PC-3 (cell line): ENCODE measurements around the gene TRIM52. TPM values are rescaled to one million over a fixed set of nuclear protein-coding genes. Genes with fewer than 3 reads are reported as not detected.
A peak's percentile ranks its signal among the peaks of the same experiment; 100 is the strongest.

Experiments used
- ATAC-seq: fragments of 200-7000 bp; cut with Tn5 transposase; 2 replicates; pipeline ENCODE4 v1.9.1; 2020; ENCODE audit warnings: mild to moderate bottlenecking, moderate library complexity
- BruUV-seq: library from RNA; stranded (reverse); fragments of 400-500 nt; replicated peaks from 2 replicates; lab custom pipeline; 2021; lab: Mats Ljungman, UMichigan
- CTCF ChIA-PET: fragments of 300-600 bp; sonication (Branson Sonifier 250); formaldehyde crosslinking; loops from one replicate; lab custom pipeline; 2022; ENCODE audit warnings: antibody characterized with exemption; lab: Charles Lee
- POLR2A ChIA-PET: fragments of 300-600 bp; sonication (Branson Sonifier 250); formaldehyde crosslinking; loops from one replicate; lab custom pipeline; 2022; ENCODE audit warnings: antibody characterized with exemption; ENCODE audit not compliant: unreplicated experiment; lab: Charles Lee
- DNase-seq: peaks from one replicate; pipeline ENCODE4 v3.0.0-alpha.2; 2015
- H2AFZ ChIP-seq: fragments of 300-600 bp; sonication (generic); 2 replicates; pipeline ENCODE4 v1.6.0; 2016; ENCODE audit warnings: antibody characterized with exemption, low read length
- H3F3A ChIP-seq: fragments of 300-600 bp; sonication (generic); one replicate; pipeline ENCODE4 v1.6.0; 2017; ENCODE audit warnings: antibody characterized with exemption, low read length, control low read depth, mild to moderate bottlenecking; ENCODE audit not compliant: unreplicated experiment
- H3K27ac ChIP-seq: fragments of 300-600 bp; sonication (generic); 2 replicates; pipeline ENCODE4 v1.5.1; 2016; ENCODE audit warnings: mild to moderate bottlenecking, low read length
- H3K27me3 ChIP-seq: fragments of 300-600 bp; sonication (generic); 2 replicates; pipeline ENCODE4 v1.6.1; 2016; ENCODE audit warnings: low read length, mixed read lengths
- H3K36me3 ChIP-seq: fragments of 300-600 bp; sonication (generic); 2 replicates; pipeline ENCODE4 v1.6.1; 2016; ENCODE audit warnings: low read depth, mixed run types, low read length, mixed read lengths
- H3K4me1 ChIP-seq: fragments of 300-600 bp; sonication (generic); 2 replicates; pipeline ENCODE4 v1.5.1; 2016; ENCODE audit warnings: low read length; ENCODE audit not compliant: insufficient read depth
- H3K4me2 ChIP-seq: fragments of 300-600 bp; sonication (generic); 2 replicates; pipeline ENCODE4 v1.6.0; 2016; ENCODE audit warnings: low read length
- H3K4me3 ChIP-seq: fragments of 300-600 bp; sonication (generic); 2 replicates; pipeline ENCODE4 v1.5.1; 2016; ENCODE audit warnings: mild to moderate bottlenecking, low read length, mixed read lengths
- H3K79me2 ChIP-seq: fragments of 300-600 bp; sonication (generic); 2 replicates; pipeline ENCODE4 v1.6.1; 2017; ENCODE audit warnings: low read length, mixed read lengths
- H3K9ac ChIP-seq: fragments of 300-600 bp; sonication (generic); 2 replicates; pipeline ENCODE4 v1.6.0; 2016; ENCODE audit warnings: mild to moderate bottlenecking, low read length
- H3K9me2 ChIP-seq: fragments of 300-600 bp; sonication (generic); replicated peaks from 2 replicates; pipeline ENCODE4 v1.6.1; 2016; ENCODE audit warnings: mixed run types, low read length, mixed read lengths
- H3K9me3 ChIP-seq: fragments of 300-600 bp; sonication (generic); 2 replicates; pipeline ENCODE4 v1.6.1; 2016; ENCODE audit warnings: low read length, mixed read lengths
- H4K20me1 ChIP-seq: fragments of 300-600 bp; sonication (generic); 2 replicates; pipeline ENCODE4 v1.6.1; 2016; ENCODE audit warnings: low read length, mixed read lengths
- EZH2 ChIP-seq: fragments of 300-600 bp; sonication (generic); IDR thresholded peaks from one replicate; pipeline ENCODE4 v1.6.1; 2017; ENCODE audit warnings: antibody characterized with exemption, mild to moderate bottlenecking, low read length; ENCODE audit not compliant: unreplicated experiment
- EZH2phosphoT487 ChIP-seq: fragments of 300-600 bp; sonication (generic); IDR thresholded peaks from 2 replicates; pipeline ENCODE4 v1.6.1; 2018; ENCODE audit warnings: mild to moderate bottlenecking, antibody characterized with exemption, low read length, borderline replicate concordance
- intact Hi-C: fragments of 100-400 bp; cut with micrococcal nuclease; formaldehyde crosslinking; loops from 2 replicates; pipeline ENCODE4 v1.9.0; 2023
- total RNA-seq: library from RNA; depleted of rRNA; stranded (reverse); fragments of >200 nt; gene quantifications from 2 replicates; pipeline ENCODE4 v1.2.3, GENCODE V29; 2014
- TF ChIP-seq, protein P1 (sequence below): fragments of 300-600 bp; sonication (generic); conservative IDR thresholded peaks from 2 replicates; pipeline ENCODE4 v1.5.1; 2017; ENCODE audit warnings: antibody characterized with exemption, low read depth, mild to moderate bottlenecking, low read length

The TRIM52 gene
- total RNA-seq, 1 experiment from 2014 or later, result 4.4 TPM

DNA sequence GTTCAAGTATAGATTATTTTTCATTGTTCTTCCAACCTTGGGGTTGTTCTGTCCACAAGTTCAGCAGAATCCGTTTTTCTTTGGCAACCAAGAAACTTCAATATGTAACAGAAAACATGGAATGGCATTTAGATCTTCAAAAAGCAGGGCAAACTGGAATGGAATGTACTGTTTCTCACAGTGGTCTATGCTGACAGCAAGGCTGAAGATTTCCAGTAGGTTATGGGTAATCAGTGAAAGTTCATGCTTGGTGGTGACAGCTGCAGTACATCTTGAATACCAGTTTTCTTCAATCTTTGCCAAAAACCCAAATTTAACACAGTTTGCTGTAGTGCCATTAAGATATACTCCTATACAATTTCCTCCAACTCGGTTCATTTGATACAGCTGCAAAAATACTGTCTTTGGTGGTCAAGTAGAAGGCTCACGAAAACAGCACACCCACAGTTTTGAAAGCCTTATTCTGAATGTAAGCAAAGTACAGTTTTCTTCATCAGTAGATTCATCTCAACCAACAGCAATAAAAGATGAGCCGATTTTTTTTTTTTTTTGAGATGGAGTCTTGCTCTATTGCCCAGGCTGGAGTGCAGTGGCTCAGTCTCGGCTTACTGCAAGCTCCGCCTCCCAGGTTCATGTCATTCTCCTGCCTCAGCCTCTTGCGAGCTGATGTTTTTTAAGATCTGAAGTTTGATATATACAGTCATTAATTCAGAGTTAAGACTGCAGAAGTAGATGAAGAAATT, 4.9 kb downstream of the TRIM52 start:
- no peak overlapping the region for H3K27ac ChIP-seq
- intact Hi-C loops, result no loop called here
- DNase-seq, result no peak
- H3F3A ChIP-seq, result no peaks in the 10 kb centered on the region
- no peaks in the 10 kb centered on the region for H3K9me3 ChIP-seq
- BruUV-seq, result no TSS peak
- H3K27me3 ChIP-seq, result no peaks in the 10 kb centered on the region
- POLR2A ChIA-PET, result interaction anchor here (0.6 kb wide), 1 partner anchor 12 kb away, joined by 4 read pairs; the partner anchor contains the start of gene RACK1
- H2AFZ ChIP-seq, result no peak overlapping the region
- peaks cover 98% of the 10 kb centered on the region for H3K79me2 ChIP-seq
- 0 out of 2 replicates have a peak overlapping the region, but pooled peaks have one; percentile 25 for H3K4me2 ChIP-seq
- CTCF ChIA-PET, result interaction anchor here (0.8 kb wide), 1 partner anchor 30 kb away, joined by 3 read pairs; no protein-coding TSS in a partner anchor
- H3K9ac ChIP-seq, result no peak overlapping the region
- H4K20me1 ChIP-seq, result peaks cover 59% of the 10 kb centered on the region
- no peak for ATAC-seq
- TF ChIP-seq, protein P1, sequence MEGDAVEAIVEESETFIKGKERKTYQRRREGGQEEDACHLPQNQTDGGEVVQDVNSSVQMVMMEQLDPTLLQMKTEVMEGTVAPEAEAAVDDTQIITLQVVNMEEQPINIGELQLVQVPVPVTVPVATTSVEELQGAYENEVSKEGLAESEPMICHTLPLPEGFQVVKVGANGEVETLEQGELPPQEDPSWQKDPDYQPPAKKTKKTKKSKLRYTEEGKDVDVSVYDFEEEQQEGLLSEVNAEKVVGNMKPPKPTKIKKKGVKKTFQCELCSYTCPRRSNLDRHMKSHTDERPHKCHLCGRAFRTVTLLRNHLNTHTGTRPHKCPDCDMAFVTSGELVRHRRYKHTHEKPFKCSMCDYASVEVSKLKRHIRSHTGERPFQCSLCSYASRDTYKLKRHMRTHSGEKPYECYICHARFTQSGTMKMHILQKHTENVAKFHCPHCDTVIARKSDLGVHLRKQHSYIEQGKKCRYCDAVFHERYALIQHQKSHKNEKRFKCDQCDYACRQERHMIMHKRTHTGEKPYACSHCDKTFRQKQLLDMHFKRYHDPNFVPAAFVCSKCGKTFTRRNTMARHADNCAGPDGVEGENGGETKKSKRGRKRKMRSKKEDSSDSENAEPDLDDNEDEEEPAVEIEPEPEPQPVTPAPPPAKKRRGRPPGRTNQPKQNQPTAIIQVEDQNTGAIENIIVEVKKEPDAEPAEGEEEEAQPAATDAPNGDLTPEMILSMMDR, result no peak
- TF ChIP-seq EZH2 (no peak), EZH2phosphoT487 (no peak)
- H3K4me3 ChIP-seq, result no peak overlapping the region
- H3K9me2 ChIP-seq, result no peaks in the 10 kb centered on the region
- H3K4me1 ChIP-seq, result peaks cover 4% of the 10 kb centered on the region; the same call in 1 of the 2 replicates
- H3K36me3 ChIP-seq, result peaks cover 30% of the 10 kb centered on the region; the same call in 1 of the 2 replicates

DNA sequence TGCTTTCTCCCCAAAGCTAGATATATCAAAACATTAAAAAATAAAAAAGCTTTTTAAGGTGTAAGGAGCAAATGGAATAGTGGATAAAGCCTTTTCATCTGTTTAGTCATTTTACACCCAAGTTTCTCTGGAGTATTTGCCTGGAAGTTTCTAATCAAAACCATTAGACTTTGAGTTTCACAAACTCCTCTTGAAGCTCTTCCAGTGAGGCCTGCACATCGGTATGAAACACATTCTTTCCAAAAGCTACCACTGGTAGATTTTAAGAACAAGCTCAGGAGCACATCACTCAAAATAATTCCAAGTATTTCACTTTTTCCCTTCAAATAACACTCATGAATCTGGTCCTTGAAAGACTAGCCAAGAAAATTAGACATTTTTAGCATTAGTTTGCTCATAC, 5.7 kb downstream of the TRIM52 start:
- Histone ChIP-seq H3K4me3 (no peak overlapping the region), H3K4me2 (no peak overlapping the region), H3K9me3 (no peaks in the 10 kb centered on the region), H3K79me2 (peaks cover 99% of the 10 kb centered on the region), H3K9ac (no peak overlapping the region), H3K4me1 (peaks cover 10% of the 10 kb centered on the region; the same call in 1 of the 2 replicates), H2AFZ (no peak overlapping the region), H4K20me1 (peaks cover 64% of the 10 kb centered on the region), H3K27me3 (no peaks in the 10 kb centered on the region), H3K27ac (no peak overlapping the region), H3K9me2 (no peaks in the 10 kb centered on the region), H3K36me3 (peaks cover 34% of the 10 kb centered on the region; the same call in 1 of the 2 replicates), H3F3A (no peaks in the 10 kb centered on the region)
- TF ChIP-seq, protein P1, result no peak
- TF ChIP-seq EZH2phosphoT487, result no peak
- no peak for TF ChIP-seq EZH2
- POLR2A ChIA-PET, result interaction anchor here (0.6 kb wide), 1 partner anchor 11 kb away, joined by 4 read pairs; the partner anchor contains the start of gene RACK1
- CTCF ChIA-PET, result no interaction called here
- intact Hi-C loops, result no loop called here
- no TSS peak for BruUV-seq
- DNase-seq (no peak), ATAC-seq (no peak)

DNA sequence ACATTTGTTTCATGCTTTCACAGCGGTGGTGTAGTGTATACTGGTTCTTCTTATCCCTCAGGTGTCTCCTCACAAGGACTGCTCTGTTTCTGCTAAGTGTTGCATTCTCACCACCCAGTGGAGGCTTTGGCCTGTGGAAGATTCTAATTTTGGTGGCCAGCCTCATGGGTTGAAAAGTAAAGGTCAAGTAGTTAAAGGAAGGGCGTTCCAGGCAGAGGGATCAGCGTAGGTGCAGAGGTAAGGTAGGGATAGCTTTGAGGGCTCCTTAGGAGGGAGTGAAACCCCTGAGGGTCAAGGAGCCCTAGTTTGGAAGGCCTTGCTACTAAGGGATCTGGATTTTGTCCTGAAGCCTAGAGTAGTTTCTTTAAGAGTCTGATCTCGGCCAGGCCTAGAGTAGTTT, 12.7 kb downstream of the TRIM52 start:
- peaks cover 29% of the 10 kb centered on the region for H3K4me1 ChIP-seq
- no peaks in the 10 kb centered on the region for H3K9me3 ChIP-seq
- H3K9ac ChIP-seq, result peak overlapping the region; percentile 99
- H3K79me2 ChIP-seq, result peaks cover 90% of the 10 kb centered on the region
- intact Hi-C loops, result loop anchor here (1.0 kb wide), 1 partner anchor 11 kb away; no protein-coding TSS in a partner anchor
- peak overlapping the region; percentile 98 for H3K4me3 ChIP-seq
- no peak for DNase-seq
- POLR2A ChIA-PET, result no interaction called here
- TF ChIP-seq, protein P1, result no peak
- TF ChIP-seq EZH2phosphoT487, result no peak
- TF ChIP-seq EZH2, result no peak
- ATAC-seq, result no peak
- no TSS peak for BruUV-seq
- CTCF ChIA-PET, result no interaction called here
- H3K9me2 ChIP-seq, result no peaks in the 10 kb centered on the region
- H3K27ac ChIP-seq, result peak overlapping the region; percentile 21
- H4K20me1 ChIP-seq, result peaks cover 49% of the 10 kb centered on the region
- no peak overlapping the region for H2AFZ ChIP-seq
- peak overlapping the region; percentile 93 for H3K4me2 ChIP-seq
- no peaks in the 10 kb centered on the region for H3K27me3 ChIP-seq
- H3F3A ChIP-seq, result no peaks in the 10 kb centered on the region
- peaks cover 20% of the 10 kb centered on the region; the same call in 1 of the 2 replicates for H3K36me3 ChIP-seq
